CD4-positive, alpha-beta T cell (primary cell): ENCODE measurements around the gene PKD1. TPM values are rescaled to one million over a fixed set of nuclear protein-coding genes. Genes with fewer than 3 reads are reported as not detected.
"Not testable (repeated sequence)": the region's sequence is repeated elsewhere in the genome, so short reads cannot be mapped to it uniquely, and the experiment has no call there.

Experiments used
- ATAC-seq: fragments of 200-7000 bp; cut with Tn5 transposase; one replicate; pipeline ENCODE4 v1.10.0; 2022; ENCODE audit warnings: mild to moderate bottlenecking; ENCODE audit not compliant: poor library complexity
- CTCF ChIA-PET: fragments of 350-600 bp; sonication (Branson Sonifier 250); formaldehyde crosslinking; loops from one replicate; lab custom pipeline; 2021; ENCODE audit warnings: antibody characterized with exemption, inconsistent platforms; lab: Charles Lee
- POLR2A ChIA-PET: fragments of 350-600 bp; sonication (Branson Sonifier 250); formaldehyde crosslinking; loops from one replicate; lab custom pipeline; 2021; ENCODE audit warnings: antibody characterized with exemption, inconsistent platforms; lab: Charles Lee
- DNase-seq, 14 experiments: peaks; one replicate each; pipeline ENCODE4 v3.0.0-alpha.2; 2013 to 2020; ENCODE audit warnings: mixed read lengths in 2 of 14
- H3K27ac ChIP-seq, 2 donors: one replicate each; pipeline versions ENCODE4 v1.5.1 to v1.7.0; 2013; ENCODE audit warnings: low read length in 2 of 2, low read depth in 1 of 2, mild to moderate bottlenecking in 1 of 2
- H3K27me3 ChIP-seq, 2 experiments: 1 replicate in 1 of 2; 2 replicates in 1 of 2; pipeline versions ENCODE4 v1.6.1 to v1.7.0; 2013; ENCODE audit warnings: low read length in 2 of 2, control low read depth in 1 of 2, mild to moderate bottlenecking in 1 of 2, moderate library complexity in 1 of 2; ENCODE audit not compliant: insufficient read depth in 2 of 2, control insufficient read depth in 1 of 2
- H3K36me3 ChIP-seq: one replicate; pipeline ENCODE4 v1.6.1; 2013; ENCODE audit warnings: low read length, control low read depth; ENCODE audit not compliant: insufficient read depth
- H3K4me1 ChIP-seq: one replicate; pipeline ENCODE4 v1.6.1; 2013; ENCODE audit warnings: low read length, control low read depth; ENCODE audit not compliant: insufficient read depth
- H3K4me3 ChIP-seq: one replicate; pipeline ENCODE4 v1.5.1; 2013; ENCODE audit warnings: mild to moderate bottlenecking, low read length, moderate library complexity
- H3K9me3 ChIP-seq, 2 experiments: 1 replicate in 1 of 2; 2 replicates in 1 of 2; pipeline versions ENCODE4 v1.6.1 to v1.7.0; 2013; ENCODE audit warnings: low read length in 2 of 2, mild to moderate bottlenecking in 2 of 2, control low read depth in 1 of 2, moderate library complexity in 1 of 2; ENCODE audit not compliant: control insufficient read depth in 1 of 2, insufficient read depth in 1 of 2
- H3K27ac Mint-ChIP-seq: one replicate; pipeline ENCODE4 v1.8.0; 2020; ENCODE audit warnings: mixed read lengths
- H3K27me3 Mint-ChIP-seq: one replicate; pipeline ENCODE4 v1.8.0; 2021; ENCODE audit warnings: mixed read lengths
- H3K36me3 Mint-ChIP-seq: one replicate; pipeline ENCODE4 v1.8.0; 2021; ENCODE audit warnings: low read depth, mixed read lengths
- H3K4me1 Mint-ChIP-seq: one replicate; pipeline ENCODE4 v1.8.0; 2021; ENCODE audit warnings: low read depth, mixed read lengths
- H3K4me3 Mint-ChIP-seq: one replicate; pipeline ENCODE4 v1.8.0; 2020; ENCODE audit warnings: mild to moderate bottlenecking, mixed read lengths
- H3K9me3 Mint-ChIP-seq: one replicate; pipeline ENCODE4 v1.8.0; 2020; ENCODE audit warnings: mixed read lengths
- CTCF ChIP-seq: fragments of 200-600 bp; IDR thresholded peaks from one replicate; pipeline ENCODE4 v1.8.0; 2022; ENCODE audit warnings: antibody characterized with exemption, mild to moderate bottlenecking
- intact Hi-C, 2 experiments: fragments of 100-400 bp; cut with DNase I in 1 of 2; cut with micrococcal nuclease in 1 of 2; formaldehyde crosslinking; loops; one replicate each; pipeline versions ENCODE4 v1.15.1 to v1.9.0; 2023 to 2025; cut with DNase I, micrococcal nuclease
- total RNA-seq, 174 experiments: library from RNA in 2 of 174; stranded (reverse) in 2 of 174; gene quantifications; one replicate each; pipeline ENCODE4 v1.2.3 and lab custom pipeline; 2021 to 2026

The PKD1 gene
- total RNA-seq, 2 experiments from 2014 or later, result 80.3 to 85.6 TPM

- H3K27me3 ChIP-seq, H3K4me1 Mint-ChIP-seq, H3K9me3 ChIP-seq, ATAC-seq, H3K4me3 Mint-ChIP-seq, intact Hi-C loops, H3K27ac Mint-ChIP-seq, DNase-seq, CTCF ChIA-PET, H3K4me1 ChIP-seq, H3K27me3 Mint-ChIP-seq, H3K9me3 Mint-ChIP-seq, H3K27ac ChIP-seq, POLR2A ChIA-PET, H3K4me3 ChIP-seq: not testable (repeated sequence)
- H3K36me3 Mint-ChIP-seq, result peaks cover 11% of the 10 kb centered on the region
- H3K36me3 ChIP-seq, result peaks cover 11% of the 10 kb centered on the region
Observed at GRCh38 chr16:2105769-2106168, 29.9 kb downstream of the PKD1 start.

GRCh38 chr16:2105291-2105690 is 30.4 kb downstream of the PKD1 start:
- POLR2A ChIA-PET, DNase-seq: not testable (repeated sequence)

GRCh38 chr16:2104464-2104863 is 31.2 kb downstream of the PKD1 start:
- H3K4me3 Mint-ChIP-seq, H3K9me3 ChIP-seq, CTCF ChIA-PET, DNase-seq, H3K4me1 Mint-ChIP-seq, H3K9me3 Mint-ChIP-seq, H3K4me1 ChIP-seq, ATAC-seq, intact Hi-C loops, POLR2A ChIA-PET, H3K4me3 ChIP-seq, H3K27me3 Mint-ChIP-seq, H3K27ac Mint-ChIP-seq, H3K27ac ChIP-seq, H3K27me3 ChIP-seq: not testable (repeated sequence)
- H3K36me3 ChIP-seq, result peaks cover 11% of the 10 kb centered on the region
- H3K36me3 Mint-ChIP-seq, result peaks cover 11% of the 10 kb centered on the region

More at GRCh38 chr16:2105291-2105690, 30.4 kb downstream of the PKD1 start:
- H3K9me3 Mint-ChIP-seq, ATAC-seq, H3K27me3 ChIP-seq, H3K27ac Mint-ChIP-seq, H3K27me3 Mint-ChIP-seq, H3K4me1 ChIP-seq, H3K4me1 Mint-ChIP-seq, H3K9me3 ChIP-seq, H3K4me3 Mint-ChIP-seq, H3K4me3 ChIP-seq, intact Hi-C loops, CTCF ChIA-PET, H3K27ac ChIP-seq: not testable (repeated sequence)
- H3K36me3 ChIP-seq, result peaks cover 11% of the 10 kb centered on the region
- H3K36me3 Mint-ChIP-seq, result peaks cover 11% of the 10 kb centered on the region

- Mint-ChIP-seq H3K4me1 (no peaks in the 10 kb centered on the region), H3K36me3 (peaks cover 8% of the 10 kb centered on the region), H3K4me3 (no peak overlapping the region), H3K27me3 (no peaks in the 10 kb centered on the region), H3K27ac (no peak overlapping the region), H3K9me3 (no peaks in the 10 kb centered on the region)
- H3K27me3 ChIP-seq, result no peaks in the 10 kb centered on the region
- H3K9me3 ChIP-seq, result no peaks in the 10 kb centered on the region
- intact Hi-C loops, result no loop called here
- no peak overlapping the region for H3K4me3 ChIP-seq
- TF ChIP-seq CTCF, result no peak
- no peak for ATAC-seq
- no peaks in the 10 kb centered on the region for H3K4me1 ChIP-seq
- ChIA-PET POLR2A (no interaction called here), CTCF (no interaction called here)
- no peak overlapping the region for H3K27ac ChIP-seq
- no peak for DNase-seq
- H3K36me3 ChIP-seq, result peaks cover 16% of the 10 kb centered on the region
Observed at GRCh38 chr16:2102471-2102870, 33.2 kb downstream of the PKD1 start.

GRCh38 chr16:2101581-2101980 is 34.1 kb downstream of the PKD1 start:
- H3K36me3 Mint-ChIP-seq, result peaks cover 12% of the 10 kb centered on the region
- ATAC-seq, intact Hi-C loops, H3K27me3 Mint-ChIP-seq, H3K4me1 Mint-ChIP-seq, H3K4me3 ChIP-seq, H3K27ac ChIP-seq, POLR2A ChIA-PET, DNase-seq, H3K27ac Mint-ChIP-seq, H3K4me1 ChIP-seq, H3K27me3 ChIP-seq, H3K9me3 ChIP-seq, H3K4me3 Mint-ChIP-seq, H3K9me3 Mint-ChIP-seq, CTCF ChIA-PET: not testable (repeated sequence)
- peaks cover 21% of the 10 kb centered on the region for H3K36me3 ChIP-seq

- H3K4me1 Mint-ChIP-seq, intact Hi-C loops, H3K27ac ChIP-seq, H3K27me3 ChIP-seq, H3K9me3 Mint-ChIP-seq, H3K4me1 ChIP-seq, H3K4me3 Mint-ChIP-seq, DNase-seq, POLR2A ChIA-PET, ATAC-seq, H3K27ac Mint-ChIP-seq, H3K9me3 ChIP-seq, H3K27me3 Mint-ChIP-seq, H3K4me3 ChIP-seq, CTCF ChIA-PET: not testable (repeated sequence)
- peaks cover 31% of the 10 kb centered on the region for H3K36me3 Mint-ChIP-seq
- H3K36me3 ChIP-seq, result peaks cover 19% of the 10 kb centered on the region
Observed at GRCh38 chr16:2097689-2098088, 38.0 kb downstream of the PKD1 start.
